Activated CD8-positive, alpha-beta memory T cell treated with anti-CD3 and anti-CD28 coated beads, Interleukin-2, amount 50 U/mL, for 4 hours (primary cell): ENCODE data around the gene C3orf49.

Experiments used
- DNase-seq: peaks from one replicate; pipeline ENCODE4 v3.0.0-alpha.2; 2020

Gene C3orf49

GRCh38 chr3:63892773-63893352 lies 73.8 kb downstream of the C3orf49 start:
- no peak for DNase-seq

- no peak for DNase-seq
Observed at GRCh38 chr3:63895422-63896189, 76.5 kb downstream of the C3orf49 start.

DNA sequence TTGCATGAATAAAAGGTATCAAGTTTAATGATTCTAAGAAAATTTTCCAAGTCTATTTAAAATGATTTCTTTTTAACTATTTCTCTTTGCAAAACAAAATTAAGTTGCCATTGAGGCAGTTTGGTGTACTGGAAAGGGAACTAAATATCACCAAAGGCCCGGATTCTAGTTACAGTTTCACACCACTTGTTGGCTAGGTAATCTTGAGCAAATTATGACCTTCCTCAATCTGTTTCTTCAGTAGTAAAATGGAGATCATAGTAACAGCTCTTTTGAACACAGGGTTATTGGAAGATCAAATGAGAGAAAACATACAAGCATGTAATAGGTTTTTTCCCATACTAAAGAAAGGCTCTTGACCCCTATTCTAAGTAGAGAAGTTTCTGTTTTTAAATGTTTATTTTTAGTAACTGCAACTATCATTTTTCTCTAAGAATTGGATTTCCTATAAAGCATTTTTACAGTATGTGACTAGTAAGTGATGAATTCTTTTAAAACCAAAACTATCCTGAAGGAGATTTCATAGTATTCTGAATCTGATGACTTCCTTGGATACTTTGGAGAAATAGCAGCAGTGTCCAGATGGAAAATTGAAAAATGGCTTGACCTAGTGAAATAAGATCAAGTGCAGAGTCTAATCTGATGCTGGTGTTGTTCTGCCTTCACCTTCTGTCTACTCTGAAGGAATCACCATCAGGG lies 77.4 kb downstream of the C3orf49 start:
- DNase-seq = no peak
